ENCODE measurements around the gene GPC3.
"Not testable (repeated sequence)": the region's sequence is repeated elsewhere in the genome, so short reads cannot be mapped to it uniquely, and the experiment has no call there.

- not testable (repeated sequence) for TF ChIP-seq CTCF (conservative IDR thresholded peaks at IDR 0.05; ENCODE audit: low read depth, low read length); EZH2 (IDR thresholded peaks at IDR 0.05; ENCODE audit: borderline replicate concordance, low read depth, low read length, poor library complexity, severe bottlenecking)
Measured at GRCh38 chrX:133720269-133720668, 265.1 kb downstream of the GPC3 start.
